H1 (cell line): ENCODE data around the gene AGBL4. TPM values are rescaled to one million over a fixed set of nuclear protein-coding genes. Genes with fewer than 3 reads are reported as not detected.

Experiments
- CTCF ChIA-PET: fragments of 300-600 bp; sonication (Branson Sonifier 250); formaldehyde crosslinking; loops from one replicate; lab custom pipeline; 2021; ENCODE audit not compliant: partially characterized antibody; lab: Charles Lee
- POLR2A ChIA-PET: fragments of 300-600 bp; sonication (Branson Sonifier 250); formaldehyde crosslinking; loops from one replicate; lab custom pipeline; 2021; ENCODE audit warnings: inconsistent platforms; ENCODE audit not compliant: partially characterized antibody; lab: Charles Lee
- DNase-seq, 2 experiments: peaks; one replicate each; pipeline versions ENCODE4 v3.0.0 to v3.0.0-alpha.2; 2010 to 2022; ENCODE audit warnings: low spot score in 2 of 2, low read depth in 1 of 2, mixed read lengths in 1 of 2
- FAIRE-seq: peaks from 2 replicates; lab custom pipeline; 2011; peaks lifted over from hg19 to GRCh38; lab: Jason Lieb, UNC
- H2AFZ ChIP-seq: 2 replicates; pipeline ENCODE4 v1.8.1; 2012; ENCODE audit warnings: low read length, inconsistent platforms
- H2AK5ac ChIP-seq: 2 replicates; pipeline ENCODE4 v1.6.1; 2013; ENCODE audit warnings: low read depth, low read length
- H2BK120ac ChIP-seq: replicated peaks from 2 replicates; pipeline ENCODE3; 2013; ENCODE audit warnings: low read depth, low read length, inconsistent platforms
- H2BK12ac ChIP-seq: 2 replicates; pipeline ENCODE4 v1.6.1; 2013; ENCODE audit warnings: low read depth, low read length
- H2BK15ac ChIP-seq: 2 replicates; pipeline ENCODE4 v1.6.1; 2013; ENCODE audit warnings: low read length
- H2BK20ac ChIP-seq: 2 replicates; pipeline ENCODE4 v1.6.1; 2013; ENCODE audit warnings: low read length
- H2BK5ac ChIP-seq: 2 replicates; pipeline ENCODE4 v1.6.1; 2013; ENCODE audit warnings: low read depth, low read length
- H3K14ac ChIP-seq: 2 replicates; pipeline ENCODE4 v1.6.1; 2013; ENCODE audit warnings: inconsistent platforms; ENCODE audit not compliant: insufficient read length
- H3K18ac ChIP-seq: 2 replicates; pipeline ENCODE4 v1.6.1; 2013; ENCODE audit warnings: low read length; ENCODE audit errors: extremely low read depth
- H3K23ac ChIP-seq: 2 replicates; pipeline ENCODE4 v1.6.1; 2013; ENCODE audit warnings: inconsistent platforms; ENCODE audit not compliant: insufficient read length
- H3K23me2 ChIP-seq: 2 replicates; pipeline ENCODE4 v1.6.1; 2013; ENCODE audit warnings: low read depth, low read length
- H3K27ac ChIP-seq: 2 replicates; pipeline ENCODE4 v1.6.1; 2011; ENCODE audit warnings: low read depth, low read length, inconsistent platforms
- H3K27me3 ChIP-seq, 4 experiments: replicated peaks in 1 of 4; 1 replicate in 1 of 4; 2 replicates in 3 of 4; pipeline versions ENCODE4 v1.6.1 to v1.8.1; 2011 to 2013; ENCODE audit warnings: low read length in 3 of 4, mild to moderate bottlenecking in 3 of 4, inconsistent platforms in 2 of 4, mixed read lengths in 2 of 4, moderate library complexity in 1 of 4; ENCODE audit not compliant: control insufficient read depth in 3 of 4, insufficient read depth in 3 of 4; ENCODE audit errors: extremely low read depth in 1 of 4
- H3K36me3 ChIP-seq, 4 experiments: 2 replicates each; pipeline versions ENCODE4 v1.6.1 to v1.8.1; 2011 to 2013; ENCODE audit warnings: mild to moderate bottlenecking in 4 of 4, low read length in 3 of 4, moderate library complexity in 2 of 4, control low read depth in 1 of 4, inconsistent platforms in 1 of 4; ENCODE audit not compliant: insufficient read depth in 4 of 4, control insufficient read depth in 2 of 4
- H3K4ac ChIP-seq: replicated peaks from 2 replicates; pipeline ENCODE3; 2013; ENCODE audit warnings: low read length, low read depth, mixed read lengths, inconsistent platforms; ENCODE audit not compliant: insufficient read length
- H3K4me1 ChIP-seq, 4 experiments: replicated peaks in 1 of 4; 1 replicate in 1 of 4; 2 replicates in 3 of 4; pipeline versions ENCODE4 v1.6.1 to v1.8.1; 2011 to 2013; ENCODE audit warnings: low read length in 3 of 4, inconsistent platforms in 2 of 4, mixed read lengths in 1 of 4; ENCODE audit not compliant: insufficient read depth in 4 of 4, control insufficient read depth in 3 of 4
- H3K4me2 ChIP-seq, 2 experiments: 2 replicates each; pipeline versions ENCODE4 v1.6.1 to v1.8.1; 2011 to 2013; ENCODE audit warnings: low read depth in 2 of 2, low read length in 2 of 2, control low read depth in 1 of 2, inconsistent platforms in 1 of 2, mild to moderate bottlenecking in 1 of 2; ENCODE audit not compliant: insufficient read depth in 1 of 2
- H3K4me3 ChIP-seq, 4 experiments: fragments of 200-600, 300-600 bp in 1 of 4; sonication (generic), shearing (Covaris generic), sonication (Bioruptor Twin) in 1 of 4; 2 replicates each; pipeline versions ENCODE4 v1.5.1 to v1.8.1; 2011 to 2016; ENCODE audit warnings: low read length in 4 of 4, low read depth in 3 of 4, control low read depth in 2 of 4, inconsistent platforms in 2 of 4, mild to moderate bottlenecking in 2 of 4, mixed read lengths in 1 of 4, moderate library complexity in 1 of 4; ENCODE audit not compliant: insufficient read depth in 2 of 4; ENCODE audit errors: extremely low read depth in 1 of 4
- H3K56ac ChIP-seq: replicated peaks from 2 replicates; pipeline ENCODE3; 2013; ENCODE audit warnings: low read depth, mild to moderate bottlenecking, mixed read lengths, low read length, inconsistent platforms; ENCODE audit not compliant: insufficient read length
- H3K79me1 ChIP-seq: 2 replicates; pipeline ENCODE4 v1.6.1; 2013; ENCODE audit warnings: low read depth, low read length, control low read depth
- H3K79me2 ChIP-seq, 2 experiments: 2 replicates each; pipeline versions ENCODE4 v1.6.1 to v1.8.1; 2012 to 2013; ENCODE audit warnings: low read length in 2 of 2, mild to moderate bottlenecking in 2 of 2, inconsistent platforms in 1 of 2; ENCODE audit not compliant: insufficient read depth in 2 of 2, control insufficient read depth in 1 of 2
- H3K9ac ChIP-seq, 4 experiments: replicated peaks in 1 of 4; 1 replicate in 1 of 4; 2 replicates in 3 of 4; pipeline versions ENCODE4 v1.6.1 to v1.8.1; 2011 to 2013; ENCODE audit warnings: low read depth in 3 of 4, low read length in 3 of 4, control low read depth in 2 of 4, mild to moderate bottlenecking in 2 of 4, moderate library complexity in 2 of 4, inconsistent platforms in 1 of 4; ENCODE audit errors: extremely low read depth in 1 of 4
- H3K9me3 ChIP-seq, 2 experiments: 2 replicates each; pipeline versions ENCODE4 v1.6.1 to v1.8.1; 2012 to 2013; ENCODE audit warnings: mild to moderate bottlenecking in 2 of 2, moderate library complexity in 2 of 2, control low read depth in 1 of 2, inconsistent platforms in 1 of 2, low read depth in 1 of 2, low read length in 1 of 2, mixed read lengths in 1 of 2; ENCODE audit not compliant: insufficient read depth in 2 of 2
- H4K20me1 ChIP-seq, 2 experiments: replicated peaks in 1 of 2; 2 replicates each; pipeline versions ENCODE3 to v1.8.1; 2011 to 2013; ENCODE audit warnings: inconsistent platforms in 2 of 2, low read length in 2 of 2, mild to moderate bottlenecking in 1 of 2; ENCODE audit not compliant: insufficient read depth in 2 of 2, control insufficient read depth in 1 of 2
- H4K5ac ChIP-seq: 2 replicates; pipeline ENCODE4 v1.6.1; 2013; ENCODE audit warnings: low read length, low read depth, mixed read lengths, inconsistent platforms; ENCODE audit not compliant: insufficient read length
- H4K8ac ChIP-seq: 2 replicates; pipeline ENCODE4 v1.8.0; 2013; ENCODE audit warnings: mild to moderate bottlenecking, moderate library complexity, low read length, inconsistent platforms; ENCODE audit not compliant: insufficient read depth; ENCODE audit errors: extremely low read depth
- H4K91ac ChIP-seq: replicated peaks from 2 replicates; pipeline ENCODE3; 2013; ENCODE audit warnings: low read length, mixed read lengths, inconsistent platforms; ENCODE audit not compliant: insufficient read length
- CTCF ChIP-seq, 3 experiments: IDR thresholded peaks; 1 replicate in 2 of 3; 2 replicates in 1 of 3; pipeline versions ENCODE4 v1.5.1 to v1.6.1; 2011; ENCODE audit warnings: low read length in 3 of 3, mild to moderate bottlenecking in 3 of 3, inconsistent platforms in 2 of 3, low read depth in 1 of 3, moderate library complexity in 1 of 3; ENCODE audit not compliant: insufficient read depth in 1 of 3; ENCODE audit errors: control extremely low read depth in 1 of 3
- NRF1 ChIP-seq: IDR thresholded peaks from 2 replicates; pipeline ENCODE4 v1.6.1; 2011; ENCODE audit warnings: mild to moderate bottlenecking, low read depth, low read length, improper control_type of control experiment
- polyA plus RNA-seq, 7 experiments: library from polyadenylated mRNA; depleted of rRNA in 3 of 7; stranded (reverse) in 5 of 7; unstranded in 2 of 7; fragments of >200 nt in 5 of 7; fragments of 200-250 nt in 2 of 7; gene quantifications; 1 replicate in 5 of 7; 2 replicates in 1 of 7; 4 replicates in 1 of 7; pipeline versions ENCODE4 v1.2.1 to v1.2.3, GENCODE V29; 2011 to 2013; ENCODE audit warnings: missing spikeins in 2 of 7, mixed read lengths in 2 of 7
- total RNA-seq: library from RNA; stranded (reverse); fragmentation: NEBNext Ultra II Directional; extraction: Animal tissue kit (Norgen Biotek cat#: 25700); gene quantifications from 2 replicates; pipeline ENCODE4 v1.2.1, GENCODE V29; 2021
- TF ChIP-seq, protein P1 (sequence below): IDR thresholded peaks from 2 replicates; pipeline ENCODE4 v1.6.1; 2012; ENCODE audit warnings: low read length, inconsistent platforms

The AGBL4 gene
- total and polyA plus RNA-seq, 2 of the 8 experiments (the other 6 are each of a cell fraction or from before 2014, with no cell fraction given), result 0.41 to 0.45 TPM

DNA sequence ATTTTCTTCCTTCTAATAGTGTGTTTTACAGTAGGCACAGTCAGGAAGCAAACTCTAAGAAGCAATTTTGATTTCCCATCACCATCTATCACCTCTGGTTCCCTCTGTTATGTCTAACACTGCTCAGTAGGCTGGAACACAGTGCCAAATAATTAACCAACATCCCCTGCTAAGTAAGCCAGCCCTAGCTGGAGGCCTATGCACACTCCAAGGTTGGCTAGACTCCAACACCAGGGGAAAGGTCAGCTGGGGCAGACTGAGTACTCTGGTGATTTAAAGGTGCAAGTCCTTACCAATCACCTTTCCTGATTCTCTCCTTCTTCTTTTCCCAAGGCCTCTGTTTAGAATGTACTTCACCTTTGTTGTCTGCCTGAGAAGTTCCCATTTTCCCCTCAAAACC, 1200.6 kb downstream of the AGBL4 start:
- no peak overlapping the region for H3K4ac ChIP-seq
- no peak overlapping the region for H3K56ac ChIP-seq
- H3K9ac ChIP-seq, result no peak overlapping the region
- H3K9me3 ChIP-seq, result no peaks in the 10 kb centered on the region
- no peak overlapping the region for H3K4me3 ChIP-seq
- H2BK15ac ChIP-seq, result no peak overlapping the region
- no peak overlapping the region for H4K91ac ChIP-seq
- no peak overlapping the region for H3K14ac ChIP-seq
- H2BK5ac ChIP-seq, result no peak overlapping the region
- no peaks in the 10 kb centered on the region for H4K20me1 ChIP-seq
- H2BK120ac ChIP-seq, result no peak overlapping the region
- DNase-seq (no peak), FAIRE-seq (no peak)
- no peaks in the 10 kb centered on the region for H3K36me3 ChIP-seq
- H3K27ac ChIP-seq, result no peak overlapping the region
- H4K8ac ChIP-seq, result no peak overlapping the region
- no peak overlapping the region for H4K5ac ChIP-seq
- no peak overlapping the region for H2AK5ac ChIP-seq
- no peaks in the 10 kb centered on the region for H3K79me2 ChIP-seq
- no peak overlapping the region for H2BK20ac ChIP-seq
- CTCF ChIA-PET, result interaction anchor here (0.6 kb wide), 1 partner anchor 24 kb away, joined by 3 read pairs; no protein-coding TSS in a partner anchor
- no peak overlapping the region for H3K18ac ChIP-seq
- no peaks in the 10 kb centered on the region for H3K79me1 ChIP-seq
- 0 out of 7 replicates have a peak, but pooled peaks cover 0 to 2% (median 0%) of the 10 kb centered on the region in 4 experiments for H3K27me3 ChIP-seq
- no peak overlapping the region for H2AFZ ChIP-seq
- H2BK12ac ChIP-seq, result no peak overlapping the region
- no peak overlapping the region for H3K23ac ChIP-seq
- H3K23me2 ChIP-seq, result no peaks in the 10 kb centered on the region
- POLR2A ChIA-PET, result no interaction called here
- no peaks in the 10 kb centered on the region for H3K4me1 ChIP-seq
- no peak overlapping the region for H3K4me2 ChIP-seq
- TF ChIP-seq, protein P1, sequence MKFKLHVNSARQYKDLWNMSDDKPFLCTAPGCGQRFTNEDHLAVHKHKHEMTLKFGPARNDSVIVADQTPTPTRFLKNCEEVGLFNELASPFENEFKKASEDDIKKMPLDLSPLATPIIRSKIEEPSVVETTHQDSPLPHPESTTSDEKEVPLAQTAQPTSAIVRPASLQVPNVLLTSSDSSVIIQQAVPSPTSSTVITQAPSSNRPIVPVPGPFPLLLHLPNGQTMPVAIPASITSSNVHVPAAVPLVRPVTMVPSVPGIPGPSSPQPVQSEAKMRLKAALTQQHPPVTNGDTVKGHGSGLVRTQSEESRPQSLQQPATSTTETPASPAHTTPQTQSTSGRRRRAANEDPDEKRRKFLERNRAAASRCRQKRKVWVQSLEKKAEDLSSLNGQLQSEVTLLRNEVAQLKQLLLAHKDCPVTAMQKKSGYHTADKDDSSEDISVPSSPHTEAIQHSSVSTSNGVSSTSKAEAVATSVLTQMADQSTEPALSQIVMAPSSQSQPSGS, result no peak
- no peak for TF ChIP-seq NRF1
- TF ChIP-seq CTCF (IDR thresholded peaks at IDR 0.05; ENCODE audit: control extremely low read depth in 1 of 3, insufficient read depth in 1 of 3, low read depth in 1 of 3, low read length in 3 of 3), result no peak
